RWPE2 (cell line): ENCODE data around the gene MTFR2.
A peak's percentile ranks its signal among the peaks of the same experiment; 100 is the strongest.

Experiments
- ATAC-seq: fragments of 200-7000 bp; cut with Tn5 transposase; 3 replicates; pipeline ENCODE4 v1.9.1; 2021; ENCODE audit warnings: low read depth
- DNase-seq: peaks from one replicate; pipeline ENCODE4 v3.0.0-alpha.2; 2020; ENCODE audit warnings: low spot score
- H3K27ac ChIP-seq: fragments of 450-650 bp; 2 replicates; pipeline ENCODE4 v1.5.1; 2017; ENCODE audit warnings: mild to moderate bottlenecking; ENCODE audit not compliant: poor library complexity, severe bottlenecking
- H3K27me3 ChIP-seq: fragments of 250-450 bp; sonication (Bioruptor Pico); 2 replicates; pipeline ENCODE4 v1.5.1; 2021; ENCODE audit warnings: mild to moderate bottlenecking, moderate library complexity; ENCODE audit not compliant: insufficient read depth, poor library complexity, severe bottlenecking
- H3K36me3 ChIP-seq: fragments of 250-450 bp; sonication (Bioruptor Pico); 2 replicates; pipeline ENCODE4 v1.5.1; 2020; ENCODE audit warnings: low read depth, mild to moderate bottlenecking, moderate library complexity
- H3K4me1 ChIP-seq: fragments of 250-450 bp; sonication (Bioruptor Pico); 2 replicates; pipeline ENCODE4 v1.5.1; 2021; ENCODE audit warnings: mild to moderate bottlenecking, moderate library complexity; ENCODE audit not compliant: insufficient read depth, poor library complexity, severe bottlenecking
- H3K4me3 ChIP-seq: fragments of 250-450 bp; sonication (Bioruptor Pico); 2 replicates; pipeline ENCODE4 v1.5.1; 2021; ENCODE audit warnings: mild to moderate bottlenecking, moderate library complexity; ENCODE audit not compliant: severe bottlenecking
- H3K9me3 ChIP-seq: fragments of 250-450 bp; sonication (Bioruptor Pico); 2 replicates; pipeline ENCODE4 v1.5.1; 2021; ENCODE audit warnings: mild to moderate bottlenecking, moderate library complexity; ENCODE audit not compliant: severe bottlenecking
- CTCF ChIP-seq: fragments of 450-650 bp; IDR thresholded peaks from one replicate; pipeline ENCODE4 v1.5.1; 2017; ENCODE audit warnings: mild to moderate bottlenecking, moderate library complexity; ENCODE audit not compliant: poor library complexity, severe bottlenecking

Gene MTFR2

GRCh38 chr6:136249811-136250685 lies at the start of gene MTFR2:
TSS of gene MTFR2 (minus strand) at chr6:136250311. CDS start at chr6:136249099, 1,212 bp downstream.
- DNase-seq, result peak; percentile 96
- Histone ChIP-seq H3K27ac (peak within 1 kb of the TSS; percentile 40), H3K36me3 (0 out of 2 replicates have a peak, but pooled peaks cover 4% of the 10 kb centered on the region), H3K4me1 (peaks cover 5% of the 10 kb centered on the region), H3K27me3 (no peaks in the 10 kb centered on the region), H3K4me3 (peak within 1 kb of the TSS; percentile 90), H3K9me3 (no peaks in the 10 kb centered on the region)
- ATAC-seq, result peak; percentile 90
- TF ChIP-seq CTCF, result no peak

GRCh38 chr6:136294621-136295020 lies 44.5 kb upstream of the MTFR2 start:
- Histone ChIP-seq H3K27me3 (no peaks in the 10 kb centered on the region), H3K9me3 (no peaks in the 10 kb centered on the region), H3K27ac (no peak overlapping the region), H3K4me1 (peaks cover 4% of the 10 kb centered on the region), H3K36me3 (no peaks in the 10 kb centered on the region), H3K4me3 (no peak overlapping the region)
- no peak for ATAC-seq
- no peak for DNase-seq
- no peak for TF ChIP-seq CTCF

GRCh38 chr6:136290410-136291010 lies 40.4 kb upstream of the MTFR2 start:
- Histone ChIP-seq H3K4me3 (peak overlapping the region; percentile 91), H3K27me3 (no peaks in the 10 kb centered on the region), H3K4me1 (peaks cover 11% of the 10 kb centered on the region), H3K36me3 (peaks cover 16% of the 10 kb centered on the region), H3K27ac (peak overlapping the region; percentile 92), H3K9me3 (no peaks in the 10 kb centered on the region)
- TF ChIP-seq CTCF, result no peak
- ATAC-seq, result peak; percentile 46
- no peak for DNase-seq

- Histone ChIP-seq H3K27me3 (no peaks in the 10 kb centered on the region), H3K4me1 (peaks cover 19% of the 10 kb centered on the region), H3K4me3 (peak within 1 kb of the TSS; percentile 91), H3K27ac (peak within 1 kb of the TSS; percentile 92), H3K36me3 (peaks cover 20% of the 10 kb centered on the region), H3K9me3 (no peaks in the 10 kb centered on the region)
- no peak for TF ChIP-seq CTCF
- DNase-seq (peak; percentile 96), ATAC-seq (peak; percentile 84)
These were observed 39.7 kb upstream of the MTFR2 start, which contains the start of gene BCLAF1 for GRCh38 chr6:136289579-136290409. TSS of gene BCLAF1 (minus strand) at chr6:136289846. CDS start at chr6:136279866, 9,980 bp downstream.
